ENCODE data around the gene LONP2. TPM values are rescaled to one million over a fixed set of nuclear protein-coding genes. Genes with fewer than 3 reads are reported as not detected.

Gene LONP2
- total RNA-seq, 1 donor from 2014 or later, result 50.7 TPM

GRCh38 chr16:48371393-48371780, 127.3 kb downstream of the LONP2 start:
- Mint-ChIP-seq H3K4me3 (ENCODE audit: unreplicated experiment) (no peak overlapping the region), H3K27ac (ENCODE audit: unreplicated experiment) (no peak overlapping the region), H3K27me3 (ENCODE audit: low read depth, unreplicated experiment) (no peaks in the 10 kb centered on the region), H3K36me3 (ENCODE audit: low read depth, unreplicated experiment) (no peaks in the 10 kb centered on the region), H3K9me3 (ENCODE audit: unreplicated experiment) (no peaks in the 10 kb centered on the region), H3K4me1 (ENCODE audit: low read depth, unreplicated experiment) (peaks cover 23% of the 10 kb centered on the region)
- Histone ChIP-seq H3K9ac (ENCODE audit: low read length) (no peak overlapping the region), H3K4me1 (ENCODE audit: insufficient read depth, low read length) (peaks cover 19% of the 10 kb centered on the region), H3K27me3 (ENCODE audit: insufficient read depth, low read length) (no peaks in the 10 kb centered on the region), H3K36me3 (ENCODE audit: insufficient read depth, low read length) (no peaks in the 10 kb centered on the region), H2AFZ (ENCODE audit: low read depth, low read length) (no peak overlapping the region), H3K27ac (ENCODE audit: low read depth, low read length) (no peak overlapping the region), H3K4me3 (ENCODE audit: insufficient read depth, low read depth, low read length) (no peak overlapping the region), H3K4me2 (ENCODE audit: low read length) (no peak overlapping the region), H4K20me1 (ENCODE audit: insufficient read depth, low read length) (peaks cover 96% of the 10 kb centered on the region), H3K79me2 (ENCODE audit: insufficient read depth, low read length) (peaks cover 100% of the 10 kb centered on the region), H3K9me3 (ENCODE audit: insufficient read depth, low read depth, low read length) (no peaks in the 10 kb centered on the region)
- no peak for FAIRE-seq
- TF ChIP-seq EZH2 (IDR thresholded peaks at IDR 0.05; ENCODE audit: insufficient read depth, low read length), result no peak
- TF ChIP-seq, protein P1, sequence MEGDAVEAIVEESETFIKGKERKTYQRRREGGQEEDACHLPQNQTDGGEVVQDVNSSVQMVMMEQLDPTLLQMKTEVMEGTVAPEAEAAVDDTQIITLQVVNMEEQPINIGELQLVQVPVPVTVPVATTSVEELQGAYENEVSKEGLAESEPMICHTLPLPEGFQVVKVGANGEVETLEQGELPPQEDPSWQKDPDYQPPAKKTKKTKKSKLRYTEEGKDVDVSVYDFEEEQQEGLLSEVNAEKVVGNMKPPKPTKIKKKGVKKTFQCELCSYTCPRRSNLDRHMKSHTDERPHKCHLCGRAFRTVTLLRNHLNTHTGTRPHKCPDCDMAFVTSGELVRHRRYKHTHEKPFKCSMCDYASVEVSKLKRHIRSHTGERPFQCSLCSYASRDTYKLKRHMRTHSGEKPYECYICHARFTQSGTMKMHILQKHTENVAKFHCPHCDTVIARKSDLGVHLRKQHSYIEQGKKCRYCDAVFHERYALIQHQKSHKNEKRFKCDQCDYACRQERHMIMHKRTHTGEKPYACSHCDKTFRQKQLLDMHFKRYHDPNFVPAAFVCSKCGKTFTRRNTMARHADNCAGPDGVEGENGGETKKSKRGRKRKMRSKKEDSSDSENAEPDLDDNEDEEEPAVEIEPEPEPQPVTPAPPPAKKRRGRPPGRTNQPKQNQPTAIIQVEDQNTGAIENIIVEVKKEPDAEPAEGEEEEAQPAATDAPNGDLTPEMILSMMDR (IDR thresholded peaks at IDR 0.05; ENCODE audit: insufficient read depth, low read depth, low read length), result no peak
- DNase-seq (ENCODE audit: low read depth), result no peak

DNA sequence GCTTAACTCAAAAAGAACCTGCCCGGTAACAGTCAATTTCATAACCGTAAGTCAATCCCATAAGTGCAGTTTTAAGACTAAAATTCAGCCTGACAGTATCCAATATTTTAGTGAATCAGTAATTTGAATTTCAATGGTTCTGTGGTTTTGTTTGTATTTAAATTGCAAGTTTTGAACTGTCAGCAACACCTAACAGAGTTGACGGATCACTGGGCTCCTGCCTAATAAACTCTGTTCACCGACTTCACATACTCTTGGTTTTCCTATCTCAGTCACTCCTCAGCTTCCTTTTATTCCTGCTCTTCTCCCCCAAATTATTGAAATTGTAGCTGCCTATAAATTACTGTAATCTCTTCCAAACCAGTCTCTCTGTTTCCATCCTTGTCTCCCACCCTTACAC, 128.6 kb downstream of the LONP2 start:
- Histone ChIP-seq H3K9ac (ENCODE audit: low read length) (no peak overlapping the region), H3K9me3 (ENCODE audit: insufficient read depth, low read depth, low read length) (no peaks in the 10 kb centered on the region), H3K4me3 (ENCODE audit: insufficient read depth, low read depth, low read length) (no peak overlapping the region), H2AFZ (ENCODE audit: low read depth, low read length) (no peak overlapping the region), H4K20me1 (ENCODE audit: insufficient read depth, low read length) (peaks cover 96% of the 10 kb centered on the region), H3K27me3 (ENCODE audit: insufficient read depth, low read length) (no peaks in the 10 kb centered on the region), H3K79me2 (ENCODE audit: insufficient read depth, low read length) (peaks cover 100% of the 10 kb centered on the region), H3K36me3 (ENCODE audit: insufficient read depth, low read length) (no peaks in the 10 kb centered on the region), H3K4me1 (ENCODE audit: insufficient read depth, low read length) (peaks cover 5% of the 10 kb centered on the region), H3K4me2 (ENCODE audit: low read length) (no peak overlapping the region), H3K27ac (ENCODE audit: low read depth, low read length) (no peak overlapping the region)
- TF ChIP-seq, protein P1 (IDR thresholded peaks at IDR 0.05; ENCODE audit: insufficient read depth, low read depth, low read length), result no peak
- no peak for TF ChIP-seq EZH2 (IDR thresholded peaks at IDR 0.05; ENCODE audit: insufficient read depth, low read length)
- no peaks in the 10 kb centered on the region for H3K9me3 Mint-ChIP-seq (ENCODE audit: unreplicated experiment)
- FAIRE-seq (no peak), DNase-seq (ENCODE audit: low read depth) (no peak)
- no peak overlapping the region for H3K27ac Mint-ChIP-seq (ENCODE audit: unreplicated experiment)
- H3K36me3 Mint-ChIP-seq (ENCODE audit: low read depth, unreplicated experiment), result no peaks in the 10 kb centered on the region
- no peaks in the 10 kb centered on the region for H3K27me3 Mint-ChIP-seq (ENCODE audit: low read depth, unreplicated experiment)
- H3K4me1 Mint-ChIP-seq (ENCODE audit: low read depth, unreplicated experiment), result peaks cover 11% of the 10 kb centered on the region
- no peak overlapping the region for H3K4me3 Mint-ChIP-seq (ENCODE audit: unreplicated experiment)

DNA sequence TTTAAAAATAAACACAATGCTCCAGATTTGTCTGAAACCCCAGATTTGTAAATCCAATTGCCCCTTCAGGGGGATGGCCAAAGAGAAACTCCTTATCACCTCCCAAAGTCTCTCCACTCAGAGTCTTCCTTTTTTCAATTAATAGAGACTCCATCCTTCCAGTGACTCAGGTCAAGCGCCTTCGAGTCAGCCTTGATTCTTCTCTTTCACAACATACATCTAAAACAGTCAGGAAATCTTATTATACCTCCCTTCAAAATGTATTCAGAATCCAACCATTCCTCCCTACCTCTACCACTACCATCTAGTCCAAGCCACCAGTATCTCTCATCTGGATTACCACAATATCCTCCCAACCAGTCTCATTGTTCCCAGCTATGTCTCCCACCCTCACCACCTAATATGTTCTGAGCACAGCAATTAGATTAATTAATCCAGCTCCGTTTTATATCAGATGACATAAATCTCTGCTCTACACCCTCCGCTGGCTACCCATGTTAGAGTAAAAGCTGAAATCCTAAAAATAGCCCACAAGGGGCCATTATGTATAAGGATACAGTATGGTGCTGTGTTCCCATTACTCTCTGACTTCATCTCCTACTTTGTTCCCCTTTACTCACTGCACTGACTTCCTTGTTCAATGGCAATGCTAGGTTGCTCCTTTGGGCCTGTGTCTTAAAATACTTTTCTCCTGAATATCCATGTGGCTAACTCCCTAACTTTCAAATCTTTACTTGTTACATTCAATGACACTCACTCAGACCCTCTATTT, 129.3 kb downstream of the LONP2 start:
- Mint-ChIP-seq H3K4me1 (ENCODE audit: low read depth, unreplicated experiment) (peaks cover 10% of the 10 kb centered on the region), H3K36me3 (ENCODE audit: low read depth, unreplicated experiment) (no peaks in the 10 kb centered on the region), H3K9me3 (ENCODE audit: unreplicated experiment) (no peaks in the 10 kb centered on the region), H3K4me3 (ENCODE audit: unreplicated experiment) (no peak overlapping the region), H3K27me3 (ENCODE audit: low read depth, unreplicated experiment) (no peaks in the 10 kb centered on the region), H3K27ac (ENCODE audit: unreplicated experiment) (no peak overlapping the region)
- no peak for FAIRE-seq
- no peak overlapping the region for H3K27ac ChIP-seq (ENCODE audit: low read depth, low read length)
- no peak overlapping the region for H3K9ac ChIP-seq (ENCODE audit: low read length)
- H4K20me1 ChIP-seq (ENCODE audit: insufficient read depth, low read length), result peaks cover 96% of the 10 kb centered on the region
- no peak overlapping the region for H2AFZ ChIP-seq (ENCODE audit: low read depth, low read length)
- peaks cover 100% of the 10 kb centered on the region for H3K79me2 ChIP-seq (ENCODE audit: insufficient read depth, low read length)
- peaks cover 5% of the 10 kb centered on the region for H3K4me1 ChIP-seq (ENCODE audit: insufficient read depth, low read length)
- H3K4me3 ChIP-seq (ENCODE audit: insufficient read depth, low read depth, low read length), result no peak overlapping the region
- H3K4me2 ChIP-seq (ENCODE audit: low read length), result no peak overlapping the region
- TF ChIP-seq, protein P1 (IDR thresholded peaks at IDR 0.05; ENCODE audit: insufficient read depth, low read depth, low read length), result no peak
- TF ChIP-seq EZH2 (IDR thresholded peaks at IDR 0.05; ENCODE audit: insufficient read depth, low read length), result no peak
- H3K27me3 ChIP-seq (ENCODE audit: insufficient read depth, low read length), result no peaks in the 10 kb centered on the region
- H3K9me3 ChIP-seq (ENCODE audit: insufficient read depth, low read depth, low read length), result no peaks in the 10 kb centered on the region
- no peaks in the 10 kb centered on the region for H3K36me3 ChIP-seq (ENCODE audit: insufficient read depth, low read length)
- DNase-seq (ENCODE audit: low read depth), result no peak

Data from astrocyte (in vitro differentiated cells and primary cell).